Measurements from ENCODE around the gene FOXD4L3.
"Not testable (repeated sequence)": the region's sequence is repeated elsewhere in the genome, so short reads cannot be mapped to it uniquely, and the experiment has no call there.

GRCh38 chr9:68335935-68336334 lies 33.3 kb downstream of the FOXD4L3 start:
- not testable (repeated sequence) for TF ChIP-seq CTCF (IDR thresholded peaks at IDR 0.05; ENCODE audit: low read depth, low read length, poor library complexity, severe bottlenecking); EZH2phosphoT487 (IDR thresholded peaks at IDR 0.05; ENCODE audit: borderline replicate concordance, low read length)

Data from DOHH2 (cell line).